ENCODE data around the gene SMAGP.
A peak's percentile ranks its signal among the peaks of the same experiment; 100 is the strongest.
"Not testable (repeated sequence)": the region's sequence is repeated elsewhere in the genome, so short reads cannot be mapped to it uniquely, and the experiment has no call there.

Gene SMAGP

GRCh38 chr12:51264297-51264696, 5.9 kb downstream of the SMAGP start:
- DNase-seq (ENCODE audit: low read depth) = no peak

GRCh38 chr12:51263341-51263740, 6.9 kb downstream of the SMAGP start:
- DNase-seq (ENCODE audit: low read depth) = no peak

- no peak for DNase-seq (ENCODE audit: low read depth)
These were observed 7.4 kb downstream of the SMAGP start for GRCh38 chr12:51262758-51263177.

- not testable (repeated sequence) for DNase-seq (ENCODE audit: low read depth)
These were observed 10.6 kb downstream of the SMAGP start for GRCh38 chr12:51259600-51259999.

- no peak for DNase-seq (ENCODE audit: low read depth)
These were observed 15.7 kb downstream of the SMAGP start for GRCh38 chr12:51254536-51254935.

GRCh38 chr12:51253276-51253675, 16.9 kb downstream of the SMAGP start:
- DNase-seq (ENCODE audit: low read depth) = no peak

- no peak for DNase-seq (ENCODE audit: low read depth)
These were observed 22.6 kb downstream of the SMAGP start for GRCh38 chr12:51247523-51248206.

GRCh38 chr12:51246254-51246853, 23.9 kb downstream of the SMAGP start:
- DNase-seq (ENCODE audit: low read depth) = no peak

- DNase-seq (ENCODE audit: low read depth) = no peak
These were observed 24.6 kb downstream of the SMAGP start for GRCh38 chr12:51245476-51246253.

GRCh38 chr12:51244269-51244668, 25.9 kb downstream of the SMAGP start:
- no peak for DNase-seq (ENCODE audit: low read depth)

- no peak for DNase-seq (ENCODE audit: low read depth)
These were observed 27.3 kb downstream of the SMAGP start for GRCh38 chr12:51242876-51243275.

- no peak for DNase-seq (ENCODE audit: low read depth)
These were observed 28.1 kb downstream of the SMAGP start for GRCh38 chr12:51242120-51242519.

GRCh38 chr12:51240971-51241370, 29.2 kb downstream of the SMAGP start:
- no peak for DNase-seq (ENCODE audit: low read depth)

- DNase-seq (ENCODE audit: low read depth) = peak; percentile 83
These were observed 31.5 kb downstream of the SMAGP start, which contains the start of gene DAZAP2 for GRCh38 chr12:51238510-51239334. Gene DAZAP2, plus strand, starts transcription at chr12:51238826. Its CDS starts 82 bp downstream, at chr12:51238908.

- DNase-seq (ENCODE audit: low read depth) = no peak
These were observed 32.1 kb downstream of the SMAGP start for GRCh38 chr12:51238037-51238509.

- no peak for DNase-seq (ENCODE audit: low read depth)
These were observed 35.7 kb downstream of the SMAGP start for GRCh38 chr12:51234530-51234929.

- DNase-seq (ENCODE audit: low read depth) = no peak
These were observed 37.6 kb downstream of the SMAGP start for GRCh38 chr12:51232642-51233041.

GRCh38 chr12:51229116-51229809, 41.0 kb downstream of the SMAGP start:
- DNase-seq (ENCODE audit: low read depth) = no peak

- no peak for DNase-seq (ENCODE audit: low read depth)
These were observed 42.3 kb downstream of the SMAGP start for GRCh38 chr12:51227962-51228361.

GRCh38 chr12:51227112-51227511, 43.1 kb downstream of the SMAGP start:
- not testable (repeated sequence) for DNase-seq (ENCODE audit: low read depth)

GRCh38 chr12:51225771-51226170, 44.4 kb downstream of the SMAGP start:
- no peak for DNase-seq (ENCODE audit: low read depth)

Measured in stimulated activated CD8-positive, alpha-beta memory T cell treated with anti-CD3 and anti-CD28 coated beads, Interleukin-15, amount 100 ng/mL, for 24 hours (primary cell).